Measurements from ENCODE around the gene BSN.
"Not testable (repeated sequence)": the region's sequence is repeated elsewhere in the genome, so short reads cannot be mapped to it uniquely, and the experiment has no call there.

BSN gene

GRCh38 chr3:49534581-49535441 is 19.5 kb upstream of the BSN start:
- DNase-seq: no peak

DNA sequence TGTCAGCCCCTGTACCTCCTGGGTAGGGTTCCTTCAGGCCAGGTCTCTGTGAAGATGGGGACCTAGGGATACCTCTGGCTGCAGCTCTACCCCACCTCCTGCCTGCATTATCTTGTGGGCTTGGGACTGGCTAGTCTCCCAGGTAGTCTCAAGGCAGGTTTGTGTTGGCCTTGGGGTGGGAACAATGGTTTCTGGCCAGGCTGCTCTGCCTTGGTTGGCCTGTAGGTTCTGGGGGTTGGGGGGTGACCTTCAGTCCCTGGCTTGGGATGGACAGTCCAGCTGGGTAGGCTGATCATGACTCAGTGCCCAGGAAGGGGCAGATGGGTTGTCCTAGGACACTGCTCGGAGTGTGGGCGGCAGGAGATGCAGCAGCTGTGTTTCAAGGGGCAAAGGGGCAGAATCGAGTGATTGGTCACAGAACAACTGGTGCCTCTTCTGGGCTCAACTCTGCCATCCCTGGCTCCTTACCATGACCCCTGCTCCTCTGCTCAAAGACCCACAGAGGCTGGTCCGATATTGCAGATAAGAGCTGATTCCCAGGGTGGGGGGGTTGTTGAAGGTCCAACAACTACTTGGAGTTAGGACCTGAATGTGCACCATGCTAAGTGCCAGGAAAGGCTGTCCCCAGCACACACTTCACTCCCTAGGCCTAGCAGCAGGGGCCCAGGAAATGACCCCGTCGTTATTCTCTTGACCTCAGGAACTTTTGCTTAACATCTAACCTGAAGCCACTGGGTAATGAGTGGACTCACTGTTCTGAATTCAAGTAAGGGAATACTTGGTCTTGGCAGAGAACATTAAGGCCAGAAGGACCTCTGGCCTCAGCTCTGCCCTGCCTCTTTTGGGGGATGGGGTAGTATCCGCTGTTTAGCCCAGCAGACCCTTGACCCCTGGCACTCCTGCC is 18.1 kb upstream of the BSN start:
- no peak for DNase-seq

- DNase-seq: no peak
These were observed 17.3 kb upstream of the BSN start for GRCh38 chr3:49536875-49537533.

GRCh38 chr3:49539659-49540560 is 14.4 kb upstream of the BSN start:
- peak; percentile 92 for DNase-seq

- DNase-seq: no peak
These were observed 2.2 kb upstream of the BSN start for GRCh38 chr3:49552087-49552486.

DNA sequence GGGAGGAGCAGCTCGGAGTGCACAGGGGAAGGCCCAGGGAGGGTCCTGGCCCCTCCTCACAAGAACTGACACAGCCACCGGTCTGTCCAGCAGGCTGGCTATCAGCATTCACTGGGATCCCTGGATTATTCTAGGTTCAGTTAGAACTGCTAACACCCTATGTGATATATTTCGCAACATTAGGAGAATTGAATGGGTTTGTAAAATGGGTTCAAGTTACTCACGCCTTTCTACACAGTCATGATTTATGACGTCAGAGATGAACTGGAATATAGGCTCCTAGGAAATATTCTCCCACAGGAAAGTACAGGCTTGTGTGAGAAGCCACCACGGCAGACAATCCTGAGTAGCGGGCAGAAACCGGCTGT is 969 bp upstream of the BSN start:
- DNase-seq: no peak

GRCh38 chr3:49554633-49555265 is 472 bp downstream of the BSN start:
- DNase-seq: peak; percentile 62

DNA sequence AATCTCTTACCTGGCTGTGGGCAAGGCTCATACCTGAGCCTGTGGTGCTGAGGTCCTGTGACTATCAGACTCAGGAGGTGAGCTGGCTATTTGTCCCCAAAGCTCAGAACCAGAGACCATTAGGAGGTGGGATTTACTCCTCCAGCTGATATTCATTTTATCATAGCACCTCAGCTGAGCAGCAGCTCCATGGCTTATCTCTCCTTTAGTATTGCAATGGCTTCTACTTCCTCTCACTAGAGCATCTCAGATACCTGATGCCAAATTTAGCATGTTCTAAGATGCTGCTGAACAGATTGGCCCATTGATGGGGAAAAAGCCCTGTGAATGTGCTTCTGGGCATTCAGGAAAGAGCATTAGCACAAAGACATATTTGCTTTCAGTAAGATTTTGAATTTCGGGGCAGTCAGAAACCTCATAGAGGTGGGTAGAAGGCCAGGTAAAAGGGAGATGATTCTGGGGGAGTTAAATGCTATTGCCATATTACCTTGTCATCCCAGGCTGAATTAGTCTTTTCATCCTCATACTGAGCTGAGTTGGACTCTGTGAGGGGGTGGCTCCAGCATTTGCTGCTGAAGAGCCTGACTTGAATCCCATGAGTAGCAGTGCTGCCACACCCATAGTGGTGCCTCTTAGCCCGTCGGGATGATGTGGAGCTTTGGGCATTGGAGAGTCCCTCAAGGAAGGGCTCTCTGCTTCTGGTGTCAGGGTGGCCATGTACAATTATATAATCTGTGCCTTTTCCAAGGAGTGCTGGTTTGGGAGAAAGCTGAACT is 2.4 kb downstream of the BSN start:
- no peak for DNase-seq

- DNase-seq: no peak
These were observed 8.8 kb downstream of the BSN start for GRCh38 chr3:49563040-49563578.

DNA sequence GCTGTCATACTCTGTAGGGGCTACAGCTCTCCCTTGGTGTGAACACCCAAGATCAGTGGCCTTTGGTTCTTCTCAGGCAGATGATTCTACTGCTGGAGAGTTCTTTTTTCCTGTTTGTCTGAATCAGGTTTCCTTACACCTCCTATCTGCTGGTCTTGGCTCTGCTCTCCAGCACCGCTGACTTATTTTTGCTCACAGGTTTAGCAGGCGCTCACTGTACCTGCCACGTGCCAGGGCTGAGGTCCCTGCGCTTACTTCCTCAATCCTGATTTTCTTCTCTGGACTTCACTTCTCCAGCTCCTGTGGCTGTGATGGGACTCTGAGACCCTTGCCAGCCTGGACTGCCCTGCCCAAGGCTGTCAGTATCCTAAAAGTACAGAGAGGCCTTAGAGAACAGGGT is 9.5 kb downstream of the BSN start:
- DNase-seq: no peak

- no peak for DNase-seq
These were observed 12.0 kb downstream of the BSN start for GRCh38 chr3:49566312-49566711.

- no peak for DNase-seq
These were observed 13.1 kb downstream of the BSN start for GRCh38 chr3:49567406-49567805.

GRCh38 chr3:49568965-49569364 is 14.7 kb downstream of the BSN start:
- no peak for DNase-seq

GRCh38 chr3:49570028-49570654 is 15.9 kb downstream of the BSN start:
- DNase-seq: no peak

- no peak for DNase-seq
These were observed 27.9 kb downstream of the BSN start for GRCh38 chr3:49582177-49582576.

- not testable (repeated sequence) for DNase-seq
These were observed 31.0 kb downstream of the BSN start for GRCh38 chr3:49585261-49585755.

GRCh38 chr3:49591615-49592014 is 37.3 kb downstream of the BSN start:
- DNase-seq: no peak

DNA sequence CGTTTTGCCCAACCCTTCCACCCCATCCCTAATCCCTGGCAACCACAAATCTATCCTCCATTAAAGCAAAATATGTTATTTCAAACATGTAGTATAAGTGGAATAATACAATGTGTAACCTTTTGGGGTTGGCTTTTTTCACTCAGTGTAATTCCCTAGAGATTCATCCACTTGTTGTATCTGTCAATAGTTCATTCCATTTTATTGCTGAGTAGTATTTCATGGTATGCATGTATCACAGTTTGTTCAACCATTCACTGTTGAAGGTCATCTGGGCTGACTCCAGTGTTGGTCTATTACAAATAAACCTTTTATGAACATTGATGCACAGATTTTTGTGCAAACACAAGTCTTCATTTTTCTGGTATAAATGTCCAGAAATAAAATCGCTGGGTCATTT is 38.8 kb downstream of the BSN start:
- DNase-seq: no peak

- no peak for DNase-seq
These were observed 46.5 kb downstream of the BSN start for GRCh38 chr3:49600781-49601180.

Measured in activated naive CD4-positive, alpha-beta T cell treated with Interleukin-2 at 50 U/mL for 16 hours (primary cell).